Right atrium auricular region (tissue), 2 donors: ENCODE results near the gene ARL8B. TPM values are rescaled to one million over a fixed set of nuclear protein-coding genes. Genes with fewer than 3 reads are reported as not detected.

ENCODE experiments used
- DNase-seq: peaks from one replicate; pipeline ENCODE4 v3.0.0-alpha.2; 2019; ENCODE audit warnings: low spot score
- H3K27ac ChIP-seq, 2 donors: fragments of 200-600 bp; sonication (generic); 1 replicate in 1 of 2; 2 replicates in 1 of 2; pipeline ENCODE4 v1.5.1; 2016 to 2019
- H3K27me3 ChIP-seq, 2 donors: fragments of 200-600 bp; sonication (generic); one replicate each; pipeline versions ENCODE4 v1.5.1 to v1.6.0; 2017 to 2019
- H3K36me3 ChIP-seq: fragments of 200-600 bp; sonication (generic); one replicate; pipeline ENCODE4 v1.5.1; 2016
- H3K4me1 ChIP-seq, 2 donors: fragments of 200-600 bp; sonication (generic); one replicate each; pipeline versions ENCODE4 v1.5.1 to v1.6.0; 2017 to 2019
- H3K4me3 ChIP-seq, 2 donors: fragments of 200-600 bp; sonication (generic); 1 replicate in 1 of 2; 2 replicates in 1 of 2; pipeline ENCODE4 v1.5.1; 2017 to 2019; ENCODE audit warnings: mild to moderate bottlenecking in 1 of 2, moderate library complexity in 1 of 2
- H3K9me3 ChIP-seq, 2 donors: fragments of 200-600 bp; sonication (generic); one replicate each; pipeline ENCODE4 v1.5.1; 2019
- CTCF ChIP-seq, 2 donors: fragments of 200-600 bp; sonication (generic); IDR thresholded peaks; one replicate each; pipeline ENCODE4 v1.5.1; 2019; ENCODE audit warnings: antibody characterized with exemption in 2 of 2
- total RNA-seq, 2 donors: library from RNA; depleted of rRNA; stranded (reverse); fragments of >200 nt; gene quantifications; one replicate each; pipeline ENCODE4 v1.1.0, GENCODE V29; 2016

The ARL8B gene
- total RNA-seq, 2 donors from 2014 or later = 33.9 to 35.6 TPM

GRCh38 chr3:5197470-5198312 lies 75.6 kb downstream of the ARL8B start:
- no peak for DNase-seq
- H3K4me3 ChIP-seq = no peak overlapping the region
- H3K36me3 ChIP-seq = peaks cover 41% of the 10 kb centered on the region
- peaks cover 0 to 17% of the 10 kb centered on the region in 2 donors for H3K4me1 ChIP-seq
- H3K27ac ChIP-seq = no peak overlapping the region
- no peaks in the 10 kb centered on the region for H3K9me3 ChIP-seq
- H3K27me3 ChIP-seq = no peaks in the 10 kb centered on the region
- TF ChIP-seq CTCF (IDR thresholded peaks at IDR 0.05) = no peak

- Histone ChIP-seq H3K36me3 (peaks cover 47% of the 10 kb centered on the region), H3K4me1 (peaks cover 0 to 17% of the 10 kb centered on the region in 2 donors), H3K27ac (no peak overlapping the region)
Observed at GRCh38 chr3:5198313-5198677, 76.2 kb downstream of the ARL8B start.

GRCh38 chr3:5198986-5199731 lies 77.1 kb downstream of the ARL8B start:
- no peak overlapping the region for H3K27ac ChIP-seq
- H3K4me1 ChIP-seq = peaks cover 0 to 17% of the 10 kb centered on the region in 2 donors
- no peak for DNase-seq
- H3K27me3 ChIP-seq = no peaks in the 10 kb centered on the region
- no peaks in the 10 kb centered on the region for H3K9me3 ChIP-seq
- TF ChIP-seq CTCF (IDR thresholded peaks at IDR 0.05) = no peak
- peaks cover 49% of the 10 kb centered on the region for H3K36me3 ChIP-seq
- no peak overlapping the region for H3K4me3 ChIP-seq

More at GRCh38 chr3:5198313-5198677, 76.2 kb downstream of the ARL8B start:
- Histone ChIP-seq H3K9me3 (no peaks in the 10 kb centered on the region), H3K27me3 (no peaks in the 10 kb centered on the region), H3K4me3 (no peak overlapping the region)
- no peak for TF ChIP-seq CTCF (IDR thresholded peaks at IDR 0.05)
- no peak for DNase-seq

GRCh38 chr3:5201536-5201935 lies 79.4 kb downstream of the ARL8B start:
- no peak overlapping the region for H3K27ac ChIP-seq
- TF ChIP-seq CTCF (IDR thresholded peaks at IDR 0.05) = no peak
- peaks cover 70% of the 10 kb centered on the region for H3K36me3 ChIP-seq
- DNase-seq = no peak
- H3K9me3 ChIP-seq = no peaks in the 10 kb centered on the region
- H3K27me3 ChIP-seq = no peaks in the 10 kb centered on the region
- H3K4me1 ChIP-seq = peaks cover 0 to 7% of the 10 kb centered on the region in 2 donors
- H3K4me3 ChIP-seq = no peak overlapping the region

- Histone ChIP-seq H3K27me3 (no peaks in the 10 kb centered on the region), H3K4me3 (no peak overlapping the region), H3K27ac (no peak overlapping the region), H3K4me1 (peaks cover 0 to 3% of the 10 kb centered on the region in 2 donors), H3K36me3 (peaks cover 77% of the 10 kb centered on the region), H3K9me3 (no peaks in the 10 kb centered on the region)
- no peak for TF ChIP-seq CTCF (IDR thresholded peaks at IDR 0.05)
- no peak for DNase-seq
Observed at GRCh38 chr3:5202222-5202621, 80.1 kb downstream of the ARL8B start.
